ENCODE measurements around the gene PPP2R2D. TPM values are rescaled to one million over a fixed set of nuclear protein-coding genes. Genes with fewer than 3 reads are reported as not detected.

The PPP2R2D gene
- total RNA-seq, 4 donors from 2014 or later, result 27.2 to 57.0 (median 44.1) TPM

GRCh38 chr10:131944412-131944811, 43.6 kb downstream of the PPP2R2D start:
- H3K4me1 ChIP-seq, result peaks cover 0 to 8% (median 0%) of the 10 kb centered on the region in 3 donors
- H3K27ac ChIP-seq, result no peak overlapping the region
- WGBS, 2 donors (ENCODE audit: low coverage in 1 of 2), result 68% methylated on average over 4 of the region's 4 CpGs; no CpG with 5 or more reads in 1 of the 2 donors
- no peaks in the 10 kb centered on the region for H3K9me3 ChIP-seq
- H3K27me3 ChIP-seq, result no peaks in the 10 kb centered on the region
- H3K36me3 ChIP-seq, result peaks cover 0 to 95% of the 10 kb centered on the region in 2 donors
- no peak overlapping the region for H3K4me3 ChIP-seq
- TF ChIP-seq POLR2A (IDR thresholded peaks at IDR 0.05), result no peak
- no peak for TF ChIP-seq CTCF (IDR thresholded peaks at IDR 0.05)
- no peak for TF ChIP-seq POLR2AphosphoS5 (IDR thresholded peaks at IDR 0.05)
- ATAC-seq, result no peak

GRCh38 chr10:131944976-131945695, 44.3 kb downstream of the PPP2R2D start:
- Histone ChIP-seq H3K4me1 (peaks cover 0 to 8% (median 0%) of the 10 kb centered on the region in 3 donors), H3K27ac (no peak overlapping the region), H3K36me3 (peaks cover 0 to 94% of the 10 kb centered on the region in 2 donors), H3K4me3 (no peak overlapping the region), H3K27me3 (no peaks in the 10 kb centered on the region), H3K9me3 (no peaks in the 10 kb centered on the region)
- no peak for ATAC-seq
- WGBS, 2 donors (ENCODE audit: low coverage in 1 of 2), result 93 to 98% methylated on average over 11 to 12 of the region's 28 CpGs
- TF ChIP-seq POLR2AphosphoS5 (IDR thresholded peaks at IDR 0.05) (no peak), EP300 (IDR thresholded peaks at IDR 0.05) (no peak), CTCF (IDR thresholded peaks at IDR 0.05) (no peak), POLR2A (IDR thresholded peaks at IDR 0.05) (no peak)

- Histone ChIP-seq H3K27me3 (no peaks in the 10 kb centered on the region), H3K4me1 (peaks cover 0 to 8% (median 0%) of the 10 kb centered on the region in 3 donors), H3K36me3 (peaks cover 0 to 94% of the 10 kb centered on the region in 2 donors), H3K27ac (peak overlapping the region in 2 of 4 donors; percentile 45 to 48), H3K4me3 (no peak overlapping the region), H3K9me3 (no peaks in the 10 kb centered on the region)
- 62 to 70% methylated on average over 13 of the region's 14 CpGs for WGBS, 2 donors (ENCODE audit: low coverage in 1 of 2)
- peak; percentile 39 for ATAC-seq
- TF ChIP-seq EP300 (IDR thresholded peaks at IDR 0.05), result no peak
- peak; percentile 41 for TF ChIP-seq POLR2AphosphoS5 (IDR thresholded peaks at IDR 0.05)
- no peak for TF ChIP-seq CTCF (IDR thresholded peaks at IDR 0.05)
- no peak for TF ChIP-seq POLR2A (IDR thresholded peaks at IDR 0.05)
Observed at GRCh38 chr10:131946321-131946751, 45.5 kb downstream of the PPP2R2D start.

GRCh38 chr10:131946880-131947279, 46.1 kb downstream of the PPP2R2D start:
- H3K4me1 ChIP-seq, result peaks cover 0 to 8% (median 0%) of the 10 kb centered on the region in 3 donors
- 94 to 96% methylated on average over 3 to 8 of the region's 14 CpGs for WGBS, 2 donors (ENCODE audit: low coverage in 1 of 2)
- no peak for TF ChIP-seq EP300 (IDR thresholded peaks at IDR 0.05)
- no peak for TF ChIP-seq POLR2A (IDR thresholded peaks at IDR 0.05)
- no peak for TF ChIP-seq CTCF (IDR thresholded peaks at IDR 0.05)
- TF ChIP-seq POLR2AphosphoS5 (IDR thresholded peaks at IDR 0.05), result no peak
- H3K4me3 ChIP-seq, result no peak overlapping the region
- no peaks in the 10 kb centered on the region for H3K27me3 ChIP-seq
- no peaks in the 10 kb centered on the region for H3K9me3 ChIP-seq
- no peak overlapping the region for H3K27ac ChIP-seq
- ATAC-seq, result no peak
- peaks cover 0 to 94% of the 10 kb centered on the region in 2 donors for H3K36me3 ChIP-seq
